MG63 (cell line): ENCODE results near the gene ZMYM2. TPM values are rescaled to one million over a fixed set of nuclear protein-coding genes. Genes with fewer than 3 reads are reported as not detected.
"Not testable (repeated sequence)": the region's sequence is repeated elsewhere in the genome, so short reads cannot be mapped to it uniquely, and the experiment has no call there.

Source experiments
- DNase-seq: peaks from one replicate; pipeline ENCODE4 v3.0.0-alpha.2; 2020
- H3K27me3 ChIP-seq: fragments of 250-450 bp; sonication (Bioruptor Pico); 2 replicates; pipeline ENCODE4 v1.5.1; 2020; ENCODE audit warnings: mild to moderate bottlenecking, moderate library complexity
- H3K36me3 ChIP-seq: fragments of 250-450 bp; sonication (Bioruptor Pico); 2 replicates; pipeline ENCODE4 v1.5.1; 2020; ENCODE audit warnings: mild to moderate bottlenecking, moderate library complexity
- H3K4me3 ChIP-seq: fragments of 250-450 bp; sonication (Bioruptor Pico); 2 replicates; pipeline ENCODE4 v1.5.1; 2020; ENCODE audit warnings: mild to moderate bottlenecking, moderate library complexity
- H3K9me3 ChIP-seq: fragments of 250-450 bp; sonication (Bioruptor Pico); 2 replicates; pipeline ENCODE4 v1.5.1; 2020; ENCODE audit warnings: mild to moderate bottlenecking, moderate library complexity
- total RNA-seq: library from RNA; depleted of rRNA; stranded (reverse); fragments of >200 nt; shearing (Covaris generic); gene quantifications from 2 replicates; pipeline ENCODE4 v1.2.3, GENCODE V29; 2014; ENCODE audit warnings: low replicate concordance

ZMYM2 gene
- total RNA-seq, 1 experiment from 2014 or later: 30.6 TPM

GRCh38 chr13:20019043-20019442, 60.5 kb downstream of the ZMYM2 start:
- H3K4me3 ChIP-seq: no peak overlapping the region
- DNase-seq: no peak
- H3K9me3 ChIP-seq: peaks cover 26% of the 10 kb centered on the region
- no peaks in the 10 kb centered on the region for H3K27me3 ChIP-seq
- peaks cover 40% of the 10 kb centered on the region for H3K36me3 ChIP-seq

- no peak overlapping the region for H3K4me3 ChIP-seq
- H3K36me3 ChIP-seq: peaks cover 19% of the 10 kb centered on the region
- no peak for DNase-seq
- no peaks in the 10 kb centered on the region for H3K27me3 ChIP-seq
- no peaks in the 10 kb centered on the region for H3K9me3 ChIP-seq
Observed at GRCh38 chr13:20024702-20025101, 66.2 kb downstream of the ZMYM2 start.

- no peaks in the 10 kb centered on the region for H3K27me3 ChIP-seq
- no peak overlapping the region for H3K4me3 ChIP-seq
- H3K36me3 ChIP-seq: peaks cover 27% of the 10 kb centered on the region
- no peak for DNase-seq
- no peaks in the 10 kb centered on the region for H3K9me3 ChIP-seq
Observed at GRCh38 chr13:20028953-20029352, 70.4 kb downstream of the ZMYM2 start.

- Histone ChIP-seq H3K36me3 (peaks cover 38% of the 10 kb centered on the region), H3K9me3 (no peaks in the 10 kb centered on the region), H3K27me3 (no peaks in the 10 kb centered on the region), H3K4me3 (no peak overlapping the region)
- DNase-seq: no peak
Observed at GRCh38 chr13:20033486-20033885, 75.0 kb downstream of the ZMYM2 start.

- H3K9me3 ChIP-seq: no peaks in the 10 kb centered on the region
- H3K4me3 ChIP-seq: no peak overlapping the region
- H3K36me3 ChIP-seq: peaks cover 37% of the 10 kb centered on the region
- H3K27me3 ChIP-seq: no peaks in the 10 kb centered on the region
- DNase-seq: no peak
Observed at GRCh38 chr13:20035130-20035529, 76.6 kb downstream of the ZMYM2 start.

GRCh38 chr13:20037908-20038307, 79.4 kb downstream of the ZMYM2 start:
- Histone ChIP-seq H3K27me3 (no peaks in the 10 kb centered on the region), H3K4me3 (no peak overlapping the region), H3K9me3 (no peaks in the 10 kb centered on the region), H3K36me3 (peaks cover 43% of the 10 kb centered on the region)
- DNase-seq: no peak

- not testable (repeated sequence) for DNase-seq, H3K4me3 ChIP-seq, H3K9me3 ChIP-seq, H3K27me3 ChIP-seq
- peaks cover 29% of the 10 kb centered on the region for H3K36me3 ChIP-seq
Observed at GRCh38 chr13:20042603-20043002, 84.1 kb downstream of the ZMYM2 start.

- Histone ChIP-seq H3K27me3 (no peaks in the 10 kb centered on the region), H3K4me3 (no peak overlapping the region), H3K9me3 (no peaks in the 10 kb centered on the region), H3K36me3 (peaks cover 23% of the 10 kb centered on the region)
- no peak for DNase-seq
Observed at GRCh38 chr13:20043207-20043925, 84.8 kb downstream of the ZMYM2 start.

- H3K4me3 ChIP-seq: no peak overlapping the region
- H3K27me3 ChIP-seq: no peaks in the 10 kb centered on the region
- no peaks in the 10 kb centered on the region for H3K9me3 ChIP-seq
- peaks cover 23% of the 10 kb centered on the region for H3K36me3 ChIP-seq
- DNase-seq: peak; percentile 11
Observed at GRCh38 chr13:20044086-20044485, 85.6 kb downstream of the ZMYM2 start.

- H3K27me3 ChIP-seq: no peaks in the 10 kb centered on the region
Observed at GRCh38 chr13:20045950-20046548, 87.5 kb downstream of the ZMYM2 start.

GRCh38 chr13:20049558-20050473, 91.3 kb downstream of the ZMYM2 start:
- H3K9me3 ChIP-seq: no peaks in the 10 kb centered on the region
- DNase-seq: no peak
- no peaks in the 10 kb centered on the region for H3K27me3 ChIP-seq
- H3K36me3 ChIP-seq: peaks cover 13% of the 10 kb centered on the region
- no peak overlapping the region for H3K4me3 ChIP-seq

More at GRCh38 chr13:20045950-20046548, 87.5 kb downstream of the ZMYM2 start:
- H3K9me3 ChIP-seq: no peaks in the 10 kb centered on the region
- DNase-seq: no peak
- peaks cover 15% of the 10 kb centered on the region for H3K36me3 ChIP-seq
- H3K4me3 ChIP-seq: no peak overlapping the region

GRCh38 chr13:20051366-20051765, 92.8 kb downstream of the ZMYM2 start:
- peaks cover 17% of the 10 kb centered on the region for H3K36me3 ChIP-seq
- no peaks in the 10 kb centered on the region for H3K9me3 ChIP-seq
- H3K4me3 ChIP-seq: no peak overlapping the region
- H3K27me3 ChIP-seq: no peaks in the 10 kb centered on the region
- DNase-seq: no peak

GRCh38 chr13:20053016-20053415, 94.5 kb downstream of the ZMYM2 start:
- no peak overlapping the region for H3K4me3 ChIP-seq
- H3K27me3 ChIP-seq: no peaks in the 10 kb centered on the region
- H3K9me3 ChIP-seq: no peaks in the 10 kb centered on the region
- peaks cover 22% of the 10 kb centered on the region for H3K36me3 ChIP-seq
- DNase-seq: no peak

GRCh38 chr13:20053891-20054290, 95.4 kb downstream of the ZMYM2 start:
- Histone ChIP-seq H3K9me3 (no peaks in the 10 kb centered on the region), H3K27me3 (no peaks in the 10 kb centered on the region), H3K36me3 (peaks cover 22% of the 10 kb centered on the region), H3K4me3 (no peak overlapping the region)
- DNase-seq: no peak

GRCh38 chr13:20054586-20054985, 96.1 kb downstream of the ZMYM2 start:
- Histone ChIP-seq H3K4me3 (no peak overlapping the region), H3K36me3 (peaks cover 23% of the 10 kb centered on the region), H3K9me3 (no peaks in the 10 kb centered on the region), H3K27me3 (no peaks in the 10 kb centered on the region)
- no peak for DNase-seq

- Histone ChIP-seq H3K27me3 (no peaks in the 10 kb centered on the region), H3K9me3 (no peaks in the 10 kb centered on the region), H3K36me3 (peaks cover 34% of the 10 kb centered on the region), H3K4me3 (no peak overlapping the region)
- no peak for DNase-seq
Observed at GRCh38 chr13:20057214-20057613, 98.7 kb downstream of the ZMYM2 start.

GRCh38 chr13:20057963-20058362, 99.4 kb downstream of the ZMYM2 start:
- no peaks in the 10 kb centered on the region for H3K27me3 ChIP-seq
- no peaks in the 10 kb centered on the region for H3K9me3 ChIP-seq
- H3K4me3 ChIP-seq: no peak overlapping the region
- DNase-seq: no peak
- H3K36me3 ChIP-seq: peaks cover 36% of the 10 kb centered on the region
